GM12878 (cell line): ENCODE results near the gene TBCA. TPM values are rescaled to one million over a fixed set of nuclear protein-coding genes. Genes with fewer than 3 reads are reported as not detected.

Experiments
- ASH2L ChIP-seq: fragments of 300-600, 200-600 bp; sonication (generic); IDR thresholded peaks from 2 replicates; pipeline ENCODE4 v1.6.1; 2017; ENCODE audit warnings: low read depth, mild to moderate bottlenecking, borderline replicate concordance
- BACH1 ChIP-seq: fragments of 450-650 bp; IDR thresholded peaks from 2 replicates; pipeline ENCODE4 v1.6.1; 2017; ENCODE audit warnings: mild to moderate bottlenecking, borderline replicate concordance
- BMI1 ChIP-seq: fragments of 450-650 bp; IDR thresholded peaks from 2 replicates; pipeline ENCODE4 v1.6.1; 2016; ENCODE audit warnings: mild to moderate bottlenecking, moderate library complexity, borderline replicate concordance
- EED ChIP-seq: sonication (generic); IDR thresholded peaks from 2 replicates; pipeline ENCODE4 v1.6.1; 2016; ENCODE audit warnings: antibody characterized with exemption, low read depth
- ESRRA ChIP-seq: IDR thresholded peaks from 2 replicates; pipeline ENCODE4 v1.6.1; 2012; ENCODE audit warnings: mild to moderate bottlenecking, low read length, improper control_type of control experiment
- FOS ChIP-seq: IDR thresholded peaks from 3 replicates; pipeline ENCODE4 v1.6.1; 2011; ENCODE audit warnings: borderline replicate concordance; ENCODE audit not compliant: insufficient read length; ENCODE audit errors: extremely low read depth
- FOXM1 ChIP-seq: IDR thresholded peaks from 2 replicates; pipeline ENCODE4 v1.6.1; 2012; ENCODE audit warnings: low read depth, mild to moderate bottlenecking, inconsistent platforms, low read length, moderate library complexity
- IKZF2 ChIP-seq, 2 experiments: fragments of 450-650 bp; IDR thresholded peaks; 2 replicates each; pipeline ENCODE4 v1.6.1; 2017; ENCODE audit warnings: mild to moderate bottlenecking in 2 of 2, moderate library complexity in 2 of 2
- LARP7 ChIP-seq: fragments of 450-650 bp; IDR thresholded peaks from 2 replicates; pipeline ENCODE4 v1.6.1; 2017; ENCODE audit warnings: mild to moderate bottlenecking
- MYB ChIP-seq: fragments of 150-350 bp; IDR thresholded peaks from 2 replicates; pipeline ENCODE4 v1.6.1; 2014; ENCODE audit warnings: mild to moderate bottlenecking, low read depth, low read length, borderline replicate concordance
- PAX8 ChIP-seq: fragments of 450-650 bp; IDR thresholded peaks from 2 replicates; pipeline ENCODE4 v1.6.1; 2017; ENCODE audit warnings: mild to moderate bottlenecking, moderate library complexity
- POLR2AphosphoS2 ChIP-seq: IDR thresholded peaks from 2 replicates; pipeline ENCODE4 v1.6.1; 2011; ENCODE audit warnings: low read depth, mild to moderate bottlenecking, low read length, improper control_type of control experiment, moderate library complexity
- PRDM15 ChIP-seq: fragments of 450-650 bp; formaldehyde crosslinking; IDR thresholded peaks from 2 replicates; pipeline ENCODE4 v1.4.0; 2020; ENCODE audit warnings: mild to moderate bottlenecking, moderate library complexity
- SMAD1 ChIP-seq: fragments of 450-650 bp; IDR thresholded peaks from 2 replicates; pipeline ENCODE4 v1.6.1; 2018; ENCODE audit warnings: mild to moderate bottlenecking, low read depth; ENCODE audit not compliant: partially characterized antibody
- SRF ChIP-seq, 2 experiments: IDR thresholded peaks; 2 replicates each; pipeline ENCODE4 v1.6.1; 2011; ENCODE audit warnings: low read depth in 2 of 2, low read length in 2 of 2, mild to moderate bottlenecking in 1 of 2, moderate library complexity in 1 of 2
- STAT3 ChIP-seq: IDR thresholded peaks from 2 replicates; pipeline ENCODE4 v1.6.1; 2011; ENCODE audit warnings: low read depth, low read length, improper control_type of control experiment
- TARDBP ChIP-seq: IDR thresholded peaks from 2 replicates; pipeline ENCODE4 v1.6.1; 2016; ENCODE audit warnings: borderline replicate concordance
- TCF3 ChIP-seq: IDR thresholded peaks from 2 replicates; pipeline ENCODE4 v1.6.1; 2012; ENCODE audit warnings: low read depth, mild to moderate bottlenecking, low read length, borderline replicate concordance; ENCODE audit not compliant: insufficient read depth
- TCF7 ChIP-seq: IDR thresholded peaks from 2 replicates; pipeline ENCODE4 v1.6.1; 2014; ENCODE audit warnings: antibody characterized with exemption, borderline replicate concordance
- WRNIP1 ChIP-seq: IDR thresholded peaks from 2 replicates; pipeline ENCODE4 v1.6.1; 2011; ENCODE audit warnings: low read depth, low read length, improper control_type of control experiment, borderline replicate concordance
- YBX1 ChIP-seq: fragments of 450-650 bp; IDR thresholded peaks from 2 replicates; pipeline ENCODE4 v1.6.1; 2016; ENCODE audit warnings: antibody characterized with exemption
- polyA plus RNA-seq, 11 experiments: library from polyadenylated mRNA; depleted of rRNA in 4 of 11; unstranded in 6 of 11; stranded (reverse) in 5 of 11; fragments of >200 nt; fragmentation: Nextera tagmentation in 4 of 11; fragmentation: Illumina TruSeq in 1 of 11; extraction: Ambion mirVana in 4 of 11; extraction: Trizol in 1 of 11; gene quantifications; 1 replicate in 1 of 11; 2 replicates in 10 of 11; pipeline versions ENCODE4 v1.2.1 to v1.2.3, GENCODE V29; 2011 to 2016; ENCODE audit warnings: inconsistent platforms in 2 of 11, missing spikeins in 2 of 11, low read depth in 1 of 11
- total RNA-seq, 4 experiments: library from RNA; depleted of rRNA in 3 of 4; stranded (reverse); fragments of >200 nt in 3 of 4; fragmentation: Illumina TruSeq in 1 of 4; extraction: Trizol in 1 of 4; gene quantifications; 2 replicates each; pipeline versions ENCODE4 v1.2.1 to v1.2.3, GENCODE V29; 2013 to 2021
- TF ChIP-seq, protein P1 (sequence below): IDR thresholded peaks from 2 replicates; pipeline ENCODE4 v1.6.1; 2012; ENCODE audit warnings: low read depth, low read length, improper control_type of control experiment
- TF ChIP-seq, protein P2 (sequence below): fragments of 150-350 bp; IDR thresholded peaks from 2 replicates; pipeline ENCODE4 v1.6.1; 2014; ENCODE audit warnings: mild to moderate bottlenecking, low read depth, low read length

Gene TBCA
- total and polyA plus RNA-seq, 10 of the 15 experiments (the other 5 are each of a cell fraction or from before 2014, with no cell fraction given) = 86.3 to 647 (median 294) TPM

DNA sequence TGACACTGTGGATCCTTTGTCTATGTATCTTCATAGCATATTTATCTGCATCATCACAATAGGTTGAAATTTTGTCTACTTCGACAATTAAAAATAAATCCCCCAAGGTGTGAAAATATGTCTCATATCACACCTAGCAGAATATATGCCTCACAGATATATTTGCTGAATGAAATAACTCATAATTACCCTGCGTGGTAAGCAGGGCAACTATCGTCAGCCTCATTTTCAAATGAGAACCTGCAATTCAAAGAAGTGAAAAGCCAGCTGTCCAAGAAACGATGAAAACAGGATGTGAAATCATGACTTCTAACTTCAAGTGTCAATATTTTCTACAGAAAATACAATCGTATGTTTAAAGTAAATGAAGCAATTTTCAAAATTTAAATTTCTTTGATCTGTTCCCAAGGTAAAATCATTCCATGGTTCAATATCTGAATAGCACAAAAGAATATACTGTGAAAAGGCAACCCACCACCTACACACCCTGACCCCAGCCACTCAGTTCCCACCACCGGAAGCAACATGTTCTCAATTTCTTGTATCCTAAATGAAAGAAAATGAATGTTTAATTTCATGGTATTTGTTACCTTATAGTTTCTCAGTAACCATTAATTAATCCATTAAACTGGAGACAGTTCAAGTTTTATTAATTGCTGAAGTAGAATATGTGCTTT lies 57.1 kb downstream of the TBCA start (continued):
- no peak for TF ChIP-seq PRDM15 (CRISPR knock-in tag)
- TF ChIP-seq FOS = no peak
- TF ChIP-seq, protein P1, sequence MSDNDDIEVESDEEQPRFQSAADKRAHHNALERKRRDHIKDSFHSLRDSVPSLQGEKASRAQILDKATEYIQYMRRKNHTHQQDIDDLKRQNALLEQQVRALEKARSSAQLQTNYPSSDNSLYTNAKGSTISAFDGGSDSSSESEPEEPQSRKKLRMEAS = no peak
- TF ChIP-seq TCF7 = peak; percentile 24; the same call in 1 of the 2 replicates
- TF ChIP-seq IKZF2 (IDR thresholded peaks at IDR 0.05) = peak; percentile 55; a peak in 3 of 4 replicates
- TF ChIP-seq FOXM1 = peak; percentile 37; the same call in 1 of the 2 replicates
- no peak for TF ChIP-seq SRF (IDR thresholded peaks at IDR 0.05; ENCODE audit: low read depth in 2 of 2, low read length in 2 of 2)
- no peak for TF ChIP-seq TCF3
- TF ChIP-seq, protein P2, sequence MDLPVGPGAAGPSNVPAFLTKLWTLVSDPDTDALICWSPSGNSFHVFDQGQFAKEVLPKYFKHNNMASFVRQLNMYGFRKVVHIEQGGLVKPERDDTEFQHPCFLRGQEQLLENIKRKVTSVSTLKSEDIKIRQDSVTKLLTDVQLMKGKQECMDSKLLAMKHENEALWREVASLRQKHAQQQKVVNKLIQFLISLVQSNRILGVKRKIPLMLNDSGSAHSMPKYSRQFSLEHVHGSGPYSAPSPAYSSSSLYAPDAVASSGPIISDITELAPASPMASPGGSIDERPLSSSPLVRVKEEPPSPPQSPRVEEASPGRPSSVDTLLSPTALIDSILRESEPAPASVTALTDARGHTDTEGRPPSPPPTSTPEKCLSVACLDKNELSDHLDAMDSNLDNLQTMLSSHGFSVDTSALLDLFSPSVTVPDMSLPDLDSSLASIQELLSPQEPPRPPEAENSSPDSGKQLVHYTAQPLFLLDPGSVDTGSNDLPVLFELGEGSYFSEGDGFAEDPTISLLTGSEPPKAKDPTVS = no peak
- TF ChIP-seq TARDBP = no peak
- no peak for TF ChIP-seq POLR2AphosphoS2
- no peak for TF ChIP-seq ESRRA
- no peak for TF ChIP-seq PAX8
- TF ChIP-seq LARP7 = no peak
- TF ChIP-seq MYB = no peak
- TF ChIP-seq SMAD1 = no peak
- TF ChIP-seq EED = no peak
- no peak for TF ChIP-seq YBX1
- no peak for TF ChIP-seq WRNIP1
- no peak for TF ChIP-seq ASH2L
- TF ChIP-seq BACH1 = peak; percentile 86; the same call in 1 of the 2 replicates
- TF ChIP-seq BMI1 = peak; percentile 6; the same call in 1 of the 2 replicates
- TF ChIP-seq STAT3 = no peak
